DMS 273 (cell line): ENCODE data around the gene PUS1.
"Not testable (repeated sequence)": the region's sequence is repeated elsewhere in the genome, so short reads cannot be mapped to it uniquely, and the experiment has no call there.

Experiments
- DNase-seq: peaks from one replicate; lab custom pipeline; 2025; ENCODE audit not compliant: unreplicated experiment; lab: John Stamatoyannopoulos, UW

The PUS1 gene

DNA sequence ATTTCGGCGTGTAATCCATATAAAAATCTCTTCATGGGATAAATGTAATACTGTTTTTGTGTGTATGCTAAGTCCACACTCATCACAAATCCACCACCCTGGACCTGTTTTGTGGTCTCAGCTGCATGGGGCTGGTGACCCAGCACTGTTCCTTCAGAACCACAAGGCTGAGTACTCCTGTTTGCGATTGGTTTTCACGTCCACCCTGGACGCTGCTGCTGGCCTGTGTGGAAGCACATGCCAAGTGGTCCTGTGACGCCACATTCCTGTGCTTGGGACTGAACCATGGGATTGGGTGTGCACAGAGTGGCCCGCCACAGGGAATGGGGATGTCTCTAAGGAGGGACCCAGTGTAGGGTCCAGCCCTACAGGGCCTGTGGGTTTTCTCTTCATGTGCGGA lies 4.3 kb downstream of the PUS1 start:
- no peak for DNase-seq

DNA sequence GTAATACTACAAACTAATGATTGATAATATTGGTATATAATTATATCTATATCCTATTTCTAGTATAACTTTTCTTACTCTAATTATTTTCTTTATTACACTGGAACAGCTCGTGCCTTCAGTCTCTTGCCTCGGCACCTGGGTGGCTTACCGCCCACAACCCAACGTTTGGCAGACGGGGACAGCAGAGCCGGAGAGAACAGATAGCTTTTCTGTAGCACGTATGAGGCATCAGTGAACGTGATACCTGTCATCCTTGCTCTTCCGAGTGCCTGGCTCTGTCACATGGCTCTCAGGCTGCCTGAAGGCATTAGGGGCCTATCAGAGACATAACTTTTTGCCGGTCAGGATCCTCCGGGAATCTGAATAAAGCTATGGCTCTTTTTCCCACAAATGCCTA lies 5.5 kb downstream of the PUS1 start:
- DNase-seq, result no peak

DNA sequence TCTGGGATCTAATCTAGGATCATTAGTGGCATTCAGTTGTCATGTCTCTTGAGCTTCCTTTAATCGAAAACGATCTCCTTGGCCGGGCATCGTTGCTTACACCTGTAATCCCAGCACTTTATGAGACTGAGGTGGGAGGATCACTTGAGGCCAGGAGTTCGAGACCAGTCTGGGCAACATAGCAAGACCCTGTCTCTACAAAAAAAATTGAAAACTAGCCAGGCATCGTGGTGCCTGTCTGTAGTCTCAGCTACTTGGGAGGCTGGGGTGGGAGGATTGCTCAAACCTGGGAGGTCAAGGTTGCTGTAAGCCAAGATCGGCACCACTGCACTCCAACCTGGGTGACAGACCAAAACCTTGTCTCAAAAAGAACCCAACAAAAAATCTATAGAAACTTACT lies 9.0 kb downstream of the PUS1 start:
- DNase-seq, result no peak

- DNase-seq, result no peak
Observed at GRCh38 chr12:131939007-131939406, 9.9 kb downstream of the PUS1 start.

GRCh38 chr12:131940141-131940547 lies 11.1 kb downstream of the PUS1 start:
- no peak for DNase-seq

DNA sequence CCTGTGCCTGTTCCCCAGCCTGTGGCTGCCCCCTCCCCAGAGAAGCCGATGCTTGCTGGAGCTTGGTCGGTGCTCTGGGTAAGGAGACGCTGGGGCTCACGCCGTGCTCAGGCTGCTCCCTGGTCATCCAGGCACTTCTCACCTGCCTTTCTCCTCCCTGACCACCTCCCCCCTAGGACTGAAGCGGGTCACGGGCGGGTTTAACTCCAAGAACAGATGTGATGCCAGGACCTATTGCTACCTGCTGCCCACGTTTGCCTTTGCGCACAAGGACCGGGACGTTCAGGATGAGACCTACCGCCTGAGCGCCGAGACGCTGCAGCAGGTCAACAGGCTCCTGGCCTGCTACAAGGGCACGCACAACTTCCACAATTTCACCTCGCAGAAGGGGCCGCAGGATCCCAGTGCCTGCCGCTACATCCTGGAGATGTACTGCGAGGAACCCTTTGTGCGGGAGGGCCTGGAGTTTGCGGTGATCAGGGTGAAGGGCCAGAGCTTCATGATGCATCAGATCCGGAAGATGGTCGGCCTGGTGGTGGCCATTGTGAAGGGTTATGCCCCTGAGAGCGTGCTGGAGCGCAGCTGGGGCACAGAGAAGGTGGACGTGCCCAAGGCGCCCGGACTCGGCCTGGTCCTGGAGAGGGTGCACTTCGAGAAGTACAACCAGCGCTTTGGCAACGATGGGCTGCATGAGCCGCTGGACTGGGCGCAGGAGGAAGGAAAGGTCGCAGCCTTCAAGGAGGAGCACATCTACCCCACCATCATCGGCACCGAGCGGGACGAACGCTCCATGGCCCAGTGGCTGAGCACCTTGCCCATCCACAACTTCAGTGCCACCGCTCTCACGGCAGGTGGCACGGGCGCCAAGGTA lies 12.3 kb downstream of the PUS1 start:
- DNase-seq, result no peak

DNA sequence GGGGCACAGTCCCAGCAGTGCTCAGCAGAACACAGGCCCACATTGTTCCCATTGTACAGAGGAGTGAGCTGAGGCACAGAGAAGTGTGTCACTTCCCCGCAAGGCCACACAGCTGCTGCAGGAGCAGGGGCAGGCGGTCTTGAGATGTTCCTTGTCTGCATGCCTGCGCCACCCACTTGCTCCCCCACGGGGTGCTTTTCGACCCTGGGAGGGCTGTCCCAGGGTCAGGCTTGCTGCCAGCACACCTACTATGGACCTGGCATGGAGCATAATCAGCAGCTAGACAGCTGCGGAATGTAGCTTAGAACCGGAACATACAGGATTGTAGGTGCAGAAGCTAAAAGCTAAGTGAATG lies 12.9 kb downstream of the PUS1 start:
- no peak for DNase-seq

- no peak for DNase-seq
Observed at GRCh38 chr12:131942671-131943070, 13.6 kb downstream of the PUS1 start.

- DNase-seq, result no peak
Observed at GRCh38 chr12:131943389-131943788, 14.3 kb downstream of the PUS1 start.

DNA sequence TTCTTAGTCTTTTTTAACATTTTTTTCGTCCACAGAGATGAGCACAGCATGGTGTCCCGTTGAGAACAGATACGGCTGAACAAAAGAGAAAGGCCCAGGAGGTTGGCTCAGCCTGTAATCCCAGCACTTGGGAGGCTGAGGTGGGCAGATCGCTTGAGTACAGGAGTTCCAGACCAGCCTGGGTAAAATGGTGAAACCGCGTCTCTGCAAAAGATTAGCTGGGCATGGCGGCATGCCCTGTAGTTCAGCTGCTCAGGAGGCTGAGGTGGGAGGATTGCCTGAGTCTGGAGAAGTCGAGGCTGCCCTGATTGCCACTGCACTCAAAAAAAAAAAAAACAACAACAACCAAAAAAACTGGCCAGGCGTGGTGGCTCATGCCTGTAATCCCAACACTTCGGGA lies 14.8 kb downstream of the PUS1 start:
- no peak for DNase-seq

GRCh38 chr12:131944601-131945251 lies 15.7 kb downstream of the PUS1 start:
- DNase-seq, result peak; percentile 23

- DNase-seq, result no peak
Observed at GRCh38 chr12:131946757-131947156, 17.7 kb downstream of the PUS1 start.

- DNase-seq, result no peak
Observed at GRCh38 chr12:131947482-131948027, 18.5 kb downstream of the PUS1 start.

DNA sequence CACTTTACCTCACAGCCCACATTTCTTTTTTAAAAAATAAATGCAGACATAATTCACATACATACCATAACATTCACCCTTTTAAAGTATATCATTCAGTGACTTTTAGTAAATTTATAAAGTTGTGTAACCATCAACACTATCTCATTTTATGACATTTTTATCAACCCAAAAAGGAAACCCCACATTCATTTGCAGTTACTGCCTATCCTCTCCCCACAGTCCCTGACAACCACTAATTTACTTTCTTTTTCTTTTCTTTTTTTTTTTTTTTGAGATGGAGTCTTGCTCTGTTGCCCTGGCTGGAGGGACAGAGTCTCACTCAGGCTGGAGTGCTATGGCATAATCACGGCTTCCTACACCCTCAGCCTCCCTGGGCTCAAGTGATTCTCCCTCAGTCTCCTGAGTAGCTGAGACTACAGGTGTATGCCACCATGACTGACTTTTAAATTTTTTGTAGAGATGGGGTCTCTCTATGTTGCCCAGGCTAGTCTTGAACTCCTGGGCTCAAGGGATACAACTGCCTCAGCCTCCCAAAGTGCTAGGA lies 19.2 kb downstream of the PUS1 start:
- no peak for DNase-seq

DNA sequence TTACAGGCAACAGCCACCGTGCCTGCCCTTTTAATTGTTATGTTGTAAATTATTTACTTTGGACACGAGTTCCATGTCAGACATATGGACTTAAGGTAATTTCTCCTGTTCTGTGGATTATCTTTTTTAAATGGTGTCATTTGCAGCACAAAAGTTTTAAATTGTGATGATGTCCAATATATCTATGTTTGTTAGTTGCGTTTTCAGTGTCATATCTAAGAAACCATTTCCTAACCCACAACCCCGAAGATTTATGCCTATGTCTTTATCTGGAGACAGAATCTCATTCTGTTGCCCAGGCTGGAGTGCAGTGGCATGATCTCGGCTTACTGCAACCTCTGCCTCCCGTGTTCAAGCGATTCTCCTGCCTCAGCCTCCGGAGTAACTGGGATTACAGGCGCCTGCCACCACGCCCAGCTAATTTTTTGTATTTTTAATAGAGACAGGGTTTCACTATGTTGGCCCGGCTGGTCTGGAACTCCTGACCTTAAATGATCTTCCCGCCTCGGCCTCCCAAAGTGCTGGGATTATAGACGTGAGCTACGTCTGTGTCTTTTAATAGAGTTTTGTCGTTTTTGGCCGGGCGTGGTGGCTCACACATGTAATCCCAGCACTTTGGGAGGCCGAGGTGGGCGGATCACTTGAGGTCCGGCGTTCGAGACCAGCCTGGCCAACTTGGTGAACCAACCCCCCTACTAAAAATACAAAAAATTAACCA lies 19.8 kb downstream of the PUS1 start:
- not testable (repeated sequence) for DNase-seq

- DNase-seq, result peak; percentile 96
Observed at GRCh38 chr12:131949431-131950181, 20.5 kb downstream of the PUS1 start, which contains the start of gene EP400. Gene EP400 (plus strand): TSS chr12:131949942. CDS start chr12:131960620, 10,678 bp downstream.

- DNase-seq, result peak; percentile 59
Observed at GRCh38 chr12:131950182-131950913, 21.3 kb downstream of the PUS1 start.

DNA sequence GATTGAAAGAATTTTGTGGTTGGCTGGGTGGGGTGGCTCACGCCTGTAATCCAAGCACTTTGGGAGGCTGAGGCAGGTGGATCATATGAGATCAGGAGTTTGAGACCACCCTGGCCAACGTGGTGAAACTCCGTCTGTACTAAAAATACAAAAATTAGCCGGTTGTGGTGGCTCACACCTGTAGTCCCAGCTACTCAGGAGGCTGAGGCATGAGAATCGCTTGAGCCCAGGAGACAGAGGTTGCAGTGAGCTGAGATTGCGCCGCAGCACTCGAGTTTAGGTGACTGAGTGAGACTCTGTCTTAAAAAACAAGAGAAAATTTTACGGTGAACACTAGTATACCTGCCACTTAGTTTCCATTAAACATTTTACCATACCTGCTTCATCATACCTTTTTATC lies 24.7 kb downstream of the PUS1 start:
- DNase-seq, result not testable (repeated sequence)

DNA sequence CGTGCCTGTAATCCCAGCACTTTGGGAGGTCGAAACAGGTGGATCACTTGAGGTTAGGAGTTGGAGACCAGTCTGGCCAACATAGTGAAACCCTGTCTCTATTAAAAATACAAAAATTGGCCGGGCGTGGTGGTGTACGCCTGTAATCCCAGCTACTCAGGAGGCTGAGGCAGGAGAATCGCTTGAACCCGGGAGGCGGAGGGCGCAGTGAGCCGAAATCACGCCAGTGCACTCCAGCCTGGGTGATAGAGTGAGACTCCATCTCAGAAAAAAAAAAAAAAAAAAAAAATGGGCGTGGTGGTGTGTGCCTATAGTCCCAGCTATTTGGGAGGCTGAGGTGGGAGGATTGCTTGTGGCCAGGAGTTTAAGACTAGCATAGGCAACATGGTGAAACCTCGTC lies 25.4 kb downstream of the PUS1 start:
- DNase-seq, result not testable (repeated sequence)

GRCh38 chr12:131959116-131959515 lies 30.0 kb downstream of the PUS1 start:
- DNase-seq, result no peak
